ENCODE measurements around the gene GPRIN1.

Gene GPRIN1

GRCh38 chr5:176609724-176610434 lies at the start of gene GPRIN1:
Gene GPRIN1, minus strand, starts transcription at chr5:176610156. Its CDS starts 10,322 bp downstream, at chr5:176599834.
- FAIRE-seq: no peak

- no peak for FAIRE-seq
Measured at GRCh38 chr5:176659512-176659839, 49.5 kb upstream of the GPRIN1 start.

- no peak for FAIRE-seq
Measured at GRCh38 chr5:176658817-176659511, 49.0 kb upstream of the GPRIN1 start.

GRCh38 chr5:176658007-176658599 lies 48.1 kb upstream of the GPRIN1 start:
- peak; percentile 52 for FAIRE-seq

GRCh38 chr5:176656467-176656990 lies 46.6 kb upstream of the GPRIN1 start:
- FAIRE-seq: no peak

GRCh38 chr5:176654856-176655255 lies 44.9 kb upstream of the GPRIN1 start:
- no peak for FAIRE-seq

- no peak for FAIRE-seq
Measured at GRCh38 chr5:176653401-176654385, 43.7 kb upstream of the GPRIN1 start.

GRCh38 chr5:176652136-176652535 lies 42.2 kb upstream of the GPRIN1 start:
- no peak for FAIRE-seq

- FAIRE-seq: no peak
Measured at GRCh38 chr5:176651472-176651980, 41.6 kb upstream of the GPRIN1 start.

GRCh38 chr5:176650354-176650884 lies 40.5 kb upstream of the GPRIN1 start:
- FAIRE-seq: no peak

- no peak for FAIRE-seq
Measured at GRCh38 chr5:176648474-176649194, 38.7 kb upstream of the GPRIN1 start.

- no peak for FAIRE-seq
Measured at GRCh38 chr5:176647843-176648473, 38.0 kb upstream of the GPRIN1 start.

- FAIRE-seq: peak; percentile 97
Measured at GRCh38 chr5:176647030-176647842, 37.3 kb upstream of the GPRIN1 start, which contains the start of gene TSPAN17. Gene TSPAN17, plus strand, starts transcription at chr5:176647484. Its CDS starts 132 bp downstream, at chr5:176647616.

- no peak for FAIRE-seq
Measured at GRCh38 chr5:176646707-176647029, 36.7 kb upstream of the GPRIN1 start.

- FAIRE-seq: no peak
Measured at GRCh38 chr5:176646049-176646706, 36.2 kb upstream of the GPRIN1 start.

- no peak for FAIRE-seq
Measured at GRCh38 chr5:176644878-176645670, 35.1 kb upstream of the GPRIN1 start.

GRCh38 chr5:176644294-176644693 lies 34.3 kb upstream of the GPRIN1 start:
- no peak for FAIRE-seq

GRCh38 chr5:176643491-176644219 lies 33.7 kb upstream of the GPRIN1 start:
- FAIRE-seq: no peak

All from A204.1 (cell line).